ENCODE data around the gene PPP1CC.
"Not testable (repeated sequence)": the region's sequence is repeated elsewhere in the genome, so short reads cannot be mapped to it uniquely, and the experiment has no call there.

The PPP1CC gene

GRCh38 chr12:110765572-110765971 lies 22.9 kb upstream of the PPP1CC start:
- H3K4me1 Mint-ChIP-seq; DNase-seq (ENCODE audit: low spot score in 2 of 2); H3K27ac Mint-ChIP-seq; H3K4me3 Mint-ChIP-seq; H3K36me3 Mint-ChIP-seq; H3K9me3 Mint-ChIP-seq; ATAC-seq: not testable (repeated sequence)

GRCh38 chr12:110765111-110765510 lies 22.4 kb upstream of the PPP1CC start:
- no peak for ATAC-seq
- no peaks in the 10 kb centered on the region for H3K36me3 Mint-ChIP-seq
- no peak overlapping the region for H3K27ac Mint-ChIP-seq
- H3K4me3 Mint-ChIP-seq = no peak overlapping the region
- H3K9me3 Mint-ChIP-seq = no peaks in the 10 kb centered on the region
- DNase-seq (ENCODE audit: low spot score in 2 of 2) = no peak
- H3K4me1 Mint-ChIP-seq = peaks cover 7% of the 10 kb centered on the region

GRCh38 chr12:110763583-110763982 lies 20.9 kb upstream of the PPP1CC start:
- no peaks in the 10 kb centered on the region for H3K36me3 Mint-ChIP-seq
- H3K27ac Mint-ChIP-seq = no peak overlapping the region
- DNase-seq (ENCODE audit: low spot score in 2 of 2) (no peak), ATAC-seq (no peak)
- H3K4me1 Mint-ChIP-seq = peaks cover 7% of the 10 kb centered on the region
- no peak overlapping the region for H3K4me3 Mint-ChIP-seq
- H3K9me3 Mint-ChIP-seq = no peaks in the 10 kb centered on the region

DNA sequence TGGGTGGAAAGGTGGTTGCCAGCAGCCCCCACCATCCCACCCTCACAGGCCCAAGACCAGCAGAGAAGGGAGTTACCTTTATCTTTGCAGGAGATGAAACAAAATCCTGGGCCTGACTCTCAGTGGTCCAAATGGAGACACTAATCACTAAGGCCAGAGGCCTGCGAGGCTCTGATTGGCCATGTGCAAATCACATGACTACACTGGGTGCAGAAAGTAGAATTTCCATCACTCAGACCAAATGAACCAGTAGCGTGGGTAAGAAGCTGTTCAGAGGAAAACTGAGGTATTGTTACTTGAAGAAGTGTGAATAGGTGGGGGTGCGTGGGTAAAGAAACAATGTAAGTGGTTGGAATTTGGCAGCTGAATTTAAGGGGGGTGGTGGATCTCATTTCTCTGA lies 20.2 kb upstream of the PPP1CC start:
- no peak for DNase-seq (ENCODE audit: low spot score in 2 of 2)
- peak overlapping the region; percentile 75 for H3K27ac Mint-ChIP-seq

GRCh38 chr12:110760204-110760609 lies 17.5 kb upstream of the PPP1CC start:
- ATAC-seq (peak; percentile 79), DNase-seq (ENCODE audit: low spot score in 2 of 2) (no peak)
- H3K9me3 Mint-ChIP-seq = no peaks in the 10 kb centered on the region
- H3K4me1 Mint-ChIP-seq = peaks cover 14% of the 10 kb centered on the region
- H3K36me3 Mint-ChIP-seq = no peaks in the 10 kb centered on the region
- no peak overlapping the region for H3K4me3 Mint-ChIP-seq
- H3K27ac Mint-ChIP-seq = peak overlapping the region; percentile 7

More for the DNA sequence above, 20.2 kb upstream of the PPP1CC start:
- ATAC-seq = peak; percentile 70
- Mint-ChIP-seq H3K9me3 (no peaks in the 10 kb centered on the region), H3K4me1 (peaks cover 7% of the 10 kb centered on the region), H3K36me3 (no peaks in the 10 kb centered on the region), H3K4me3 (no peak overlapping the region)

DNA sequence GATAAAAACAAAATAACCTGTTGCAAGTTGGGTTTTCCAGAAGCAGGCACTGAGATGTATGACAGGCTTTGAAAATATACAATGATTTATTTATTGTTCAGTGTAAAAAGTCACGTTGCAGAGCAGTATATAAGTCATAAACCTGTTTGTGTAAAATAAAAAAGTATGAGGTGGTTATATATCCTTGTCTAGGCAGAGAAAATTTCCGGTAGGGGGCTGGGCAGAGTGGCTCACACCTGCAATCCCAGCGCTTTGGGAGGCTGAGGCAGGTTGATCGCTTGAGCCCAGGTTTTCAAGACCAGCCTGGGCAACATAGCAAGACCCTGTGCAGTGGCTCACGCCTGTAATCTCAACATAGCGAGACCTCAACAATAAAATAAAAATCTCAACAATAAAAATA lies 16.2 kb upstream of the PPP1CC start:
- H3K4me3 Mint-ChIP-seq = no peak overlapping the region
- H3K36me3 Mint-ChIP-seq = no peaks in the 10 kb centered on the region
- DNase-seq (ENCODE audit: low spot score in 2 of 2) = no peak
- ATAC-seq = no peak
- H3K4me1 Mint-ChIP-seq = peaks cover 14% of the 10 kb centered on the region
- no peaks in the 10 kb centered on the region for H3K9me3 Mint-ChIP-seq
- H3K27ac Mint-ChIP-seq = no peak overlapping the region

- H3K27ac Mint-ChIP-seq = no peak overlapping the region
- no peaks in the 10 kb centered on the region for H3K9me3 Mint-ChIP-seq
- H3K36me3 Mint-ChIP-seq = no peaks in the 10 kb centered on the region
- no peak for DNase-seq (ENCODE audit: low spot score in 2 of 2)
- no peak for ATAC-seq
- no peak overlapping the region for H3K4me3 Mint-ChIP-seq
- peaks cover 6% of the 10 kb centered on the region for H3K4me1 Mint-ChIP-seq
Observed at GRCh38 chr12:110756611-110757010, 13.9 kb upstream of the PPP1CC start.

GRCh38 chr12:110754101-110754793 lies 11.6 kb upstream of the PPP1CC start:
- H3K9me3 Mint-ChIP-seq = no peaks in the 10 kb centered on the region
- H3K4me3 Mint-ChIP-seq = no peak overlapping the region
- DNase-seq (ENCODE audit: low spot score in 2 of 2) (no peak), ATAC-seq (no peak)
- H3K27ac Mint-ChIP-seq = no peak overlapping the region
- H3K36me3 Mint-ChIP-seq = no peaks in the 10 kb centered on the region
- peaks cover 6% of the 10 kb centered on the region for H3K4me1 Mint-ChIP-seq

DNA sequence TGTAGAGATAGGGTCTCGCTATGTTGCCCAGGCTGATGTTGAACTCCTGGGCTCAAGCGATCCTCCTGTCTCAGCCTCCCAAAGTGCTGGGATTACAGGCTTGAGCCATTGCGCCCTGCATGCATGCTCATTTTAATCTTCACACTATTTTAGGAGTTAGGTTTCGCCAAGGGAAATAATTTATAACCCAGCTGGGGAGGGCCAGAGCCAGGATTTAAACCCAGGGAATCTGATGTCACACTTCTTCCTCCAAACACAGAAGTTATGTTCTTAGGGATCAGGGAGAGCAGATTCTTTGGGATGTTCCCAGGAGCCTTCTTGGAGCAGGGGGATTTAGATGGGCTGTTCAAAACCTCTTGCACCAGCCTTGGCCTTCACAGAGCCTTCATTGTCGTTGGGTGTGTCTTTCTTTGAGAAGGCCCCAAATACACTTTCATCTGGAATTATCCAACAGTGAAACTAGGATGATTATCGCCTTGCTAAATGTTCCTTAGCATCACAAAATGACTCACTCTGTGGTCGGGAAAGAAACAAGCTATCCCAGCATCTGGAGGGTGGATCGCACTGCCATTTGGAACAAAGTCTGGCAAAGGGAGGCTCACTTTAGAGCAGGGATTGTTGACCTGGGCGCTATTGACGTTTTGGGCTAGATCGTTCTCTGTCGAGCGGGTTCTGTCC lies 8.2 kb upstream of the PPP1CC start:
- ATAC-seq = no peak
- H3K4me1 Mint-ChIP-seq = no peaks in the 10 kb centered on the region
- no peaks in the 10 kb centered on the region for H3K9me3 Mint-ChIP-seq
- no peaks in the 10 kb centered on the region for H3K36me3 Mint-ChIP-seq
- H3K27ac Mint-ChIP-seq = no peak overlapping the region
- no peak for DNase-seq (ENCODE audit: low spot score in 2 of 2)
- no peak overlapping the region for H3K4me3 Mint-ChIP-seq

- H3K27ac Mint-ChIP-seq = no peak overlapping the region
- H3K9me3 Mint-ChIP-seq = no peaks in the 10 kb centered on the region
- peaks cover 17% of the 10 kb centered on the region for H3K4me1 Mint-ChIP-seq
- no peak overlapping the region for H3K4me3 Mint-ChIP-seq
- no peak for DNase-seq (ENCODE audit: low spot score in 2 of 2)
- no peak for ATAC-seq
- peaks cover 15% of the 10 kb centered on the region for H3K36me3 Mint-ChIP-seq
Observed at GRCh38 chr12:110746550-110746949, 3.9 kb upstream of the PPP1CC start.

DNA sequence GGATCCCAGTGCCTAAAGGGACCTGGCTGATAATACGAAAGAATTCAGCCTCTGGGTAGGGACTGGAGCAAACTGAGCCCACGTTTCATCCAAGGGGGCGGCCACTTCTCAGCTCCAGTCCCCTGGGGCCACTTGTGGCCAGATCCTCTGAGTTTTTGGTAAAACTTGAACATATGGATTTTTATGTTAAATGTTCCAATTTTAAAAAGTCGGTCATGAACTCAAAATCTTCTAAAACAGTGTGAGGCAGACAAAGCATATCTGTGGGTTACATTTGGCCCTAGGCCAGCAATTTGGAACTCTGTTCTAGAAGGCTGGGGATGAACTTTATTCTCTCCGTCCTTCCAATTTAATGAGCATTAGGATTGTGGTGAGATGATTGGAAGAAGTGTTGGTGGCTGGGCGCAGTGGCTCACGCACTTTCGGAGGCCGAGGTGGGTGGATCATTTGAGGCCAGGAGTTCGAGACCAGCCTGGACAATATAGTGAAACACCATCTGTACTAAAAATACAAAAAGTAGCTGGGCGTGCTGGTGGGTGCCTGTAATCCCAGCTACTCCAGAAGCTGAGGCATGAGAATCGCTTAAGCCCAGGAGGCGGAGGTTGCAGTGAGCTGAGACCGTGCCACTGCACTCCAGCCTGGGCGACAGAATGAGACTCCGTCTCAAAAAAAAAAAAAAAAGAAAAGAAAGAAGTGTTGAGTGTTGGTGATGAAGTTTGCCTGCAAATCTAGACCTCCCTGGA lies 3.0 kb upstream of the PPP1CC start:
- no peak overlapping the region for H3K27ac Mint-ChIP-seq
- no peak for ATAC-seq
- no peak for DNase-seq (ENCODE audit: low spot score in 2 of 2)
- peaks cover 23% of the 10 kb centered on the region for H3K36me3 Mint-ChIP-seq
- no peaks in the 10 kb centered on the region for H3K9me3 Mint-ChIP-seq
- H3K4me1 Mint-ChIP-seq = peaks cover 22% of the 10 kb centered on the region
- no peak overlapping the region for H3K4me3 Mint-ChIP-seq

GRCh38 chr12:110744601-110745264 lies 2.0 kb upstream of the PPP1CC start:
- Mint-ChIP-seq H3K9me3 (no peaks in the 10 kb centered on the region), H3K4me3 (no peak overlapping the region), H3K4me1 (peaks cover 25% of the 10 kb centered on the region), H3K27ac (peak overlapping the region; percentile 26), H3K36me3 (peaks cover 33% of the 10 kb centered on the region)
- no peak for DNase-seq (ENCODE audit: low spot score in 2 of 2)
- ATAC-seq = no peak

DNA sequence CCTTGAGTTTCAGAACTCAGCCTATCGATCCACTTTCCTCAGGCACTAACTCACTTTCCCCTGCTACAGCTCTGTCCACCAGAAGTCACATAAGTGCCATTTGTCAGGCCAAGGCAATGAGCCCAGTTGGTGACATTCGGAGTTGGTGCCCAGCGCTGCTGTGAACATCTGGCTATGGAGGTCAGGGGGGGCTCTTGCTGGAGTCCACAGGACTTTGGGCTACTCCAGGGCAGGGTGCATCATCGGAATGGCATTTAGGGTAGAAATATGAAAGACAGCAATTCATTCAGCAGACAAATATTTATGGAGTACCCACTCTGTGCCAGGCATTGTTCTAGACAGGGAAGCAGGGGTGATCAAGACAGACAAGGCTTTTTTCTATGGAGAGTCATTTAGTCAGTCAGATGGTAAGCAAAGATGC lies 1.5 kb upstream of the PPP1CC start:
- no peaks in the 10 kb centered on the region for H3K9me3 Mint-ChIP-seq
- H3K27ac Mint-ChIP-seq = peak overlapping the region; percentile 26
- ATAC-seq (no peak), DNase-seq (ENCODE audit: low spot score in 2 of 2) (no peak)
- H3K4me3 Mint-ChIP-seq = peak overlapping the region; percentile 94
- H3K36me3 Mint-ChIP-seq = peaks cover 39% of the 10 kb centered on the region
- H3K4me1 Mint-ChIP-seq = peaks cover 30% of the 10 kb centered on the region

DNA sequence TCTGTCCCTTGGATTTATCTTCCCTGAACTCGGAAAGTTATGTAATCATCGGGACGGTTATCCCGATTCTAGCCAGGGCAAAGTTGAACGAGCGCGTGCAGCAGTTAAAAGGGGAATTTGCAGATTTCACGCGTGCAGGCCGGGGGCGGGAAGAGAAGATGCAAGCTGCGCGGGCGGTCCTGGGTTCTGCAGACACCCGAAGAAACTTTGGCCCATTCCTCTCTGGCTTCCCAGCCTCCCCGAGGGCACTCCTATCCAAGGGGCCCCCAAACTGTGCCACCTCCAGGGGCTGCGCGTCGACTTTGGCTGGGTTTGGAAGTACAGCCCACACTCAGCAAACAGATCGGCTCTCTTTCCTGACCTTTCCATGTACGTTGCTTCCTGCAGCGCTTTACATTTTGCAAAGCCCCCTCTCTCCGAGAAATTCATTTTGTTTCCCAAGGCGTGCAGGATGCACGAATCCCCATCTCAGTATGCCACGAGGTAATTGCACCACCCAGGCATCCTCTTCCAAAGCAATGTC lies 941 bp upstream of the PPP1CC start:
- H3K36me3 Mint-ChIP-seq = peaks cover 44% of the 10 kb centered on the region
- no peaks in the 10 kb centered on the region for H3K9me3 Mint-ChIP-seq
- peak overlapping the region; percentile 98 for H3K27ac Mint-ChIP-seq
- ATAC-seq (no peak), DNase-seq (ENCODE audit: low spot score in 2 of 2) (no peak)
- peaks cover 33% of the 10 kb centered on the region for H3K4me1 Mint-ChIP-seq
- H3K4me3 Mint-ChIP-seq = peak overlapping the region; percentile 94

GRCh38 chr12:110742096-110742717 lies 484 bp downstream of the PPP1CC start:
- ATAC-seq (peak; percentile 27), DNase-seq (ENCODE audit: low spot score in 2 of 2) (peak in 1 of 2 donors; percentile 58)
- H3K9me3 Mint-ChIP-seq = no peaks in the 10 kb centered on the region
- H3K4me1 Mint-ChIP-seq = peaks cover 47% of the 10 kb centered on the region
- H3K27ac Mint-ChIP-seq = peak overlapping the region; percentile 98
- peak overlapping the region; percentile 94 for H3K4me3 Mint-ChIP-seq
- H3K36me3 Mint-ChIP-seq = peaks cover 58% of the 10 kb centered on the region

Measured in stimulated activated effector memory CD8-positive, alpha-beta T cell treated with anti-CD3 and anti-CD28 coated beads, Interleukin-12 subunit alpha, Interleukin-12 subunit beta, amount 100 ng/mL, for 72 hours (primary cell).